H1 (cell line): ENCODE data around the gene IFIT1. TPM values are rescaled to one million over a fixed set of nuclear protein-coding genes. Genes with fewer than 3 reads are reported as not detected.

Experiments used
- CTCF ChIA-PET: fragments of 300-600 bp; sonication (Branson Sonifier 250); formaldehyde crosslinking; loops from one replicate; lab custom pipeline; 2021; ENCODE audit not compliant: partially characterized antibody; lab: Charles Lee
- POLR2A ChIA-PET: fragments of 300-600 bp; sonication (Branson Sonifier 250); formaldehyde crosslinking; loops from one replicate; lab custom pipeline; 2021; ENCODE audit warnings: inconsistent platforms; ENCODE audit not compliant: partially characterized antibody; lab: Charles Lee
- DNase-seq, 2 experiments: peaks; one replicate each; pipeline versions ENCODE4 v3.0.0 to v3.0.0-alpha.2; 2010 to 2022; ENCODE audit warnings: low spot score in 2 of 2, low read depth in 1 of 2, mixed read lengths in 1 of 2
- FAIRE-seq: peaks from 2 replicates; lab custom pipeline; 2011; peaks lifted over from hg19 to GRCh38; lab: Jason Lieb, UNC
- H2AFZ ChIP-seq: 2 replicates; pipeline ENCODE4 v1.8.1; 2012; ENCODE audit warnings: low read length, inconsistent platforms
- H2AK5ac ChIP-seq: 2 replicates; pipeline ENCODE4 v1.6.1; 2013; ENCODE audit warnings: low read depth, low read length
- H2BK120ac ChIP-seq: replicated peaks from 2 replicates; pipeline ENCODE3; 2013; ENCODE audit warnings: low read depth, low read length, inconsistent platforms
- H2BK12ac ChIP-seq: 2 replicates; pipeline ENCODE4 v1.6.1; 2013; ENCODE audit warnings: low read depth, low read length
- H2BK15ac ChIP-seq: 2 replicates; pipeline ENCODE4 v1.6.1; 2013; ENCODE audit warnings: low read length
- H2BK20ac ChIP-seq: 2 replicates; pipeline ENCODE4 v1.6.1; 2013; ENCODE audit warnings: low read length
- H2BK5ac ChIP-seq: 2 replicates; pipeline ENCODE4 v1.6.1; 2013; ENCODE audit warnings: low read depth, low read length
- H3K14ac ChIP-seq: 2 replicates; pipeline ENCODE4 v1.6.1; 2013; ENCODE audit warnings: inconsistent platforms; ENCODE audit not compliant: insufficient read length
- H3K18ac ChIP-seq: 2 replicates; pipeline ENCODE4 v1.6.1; 2013; ENCODE audit warnings: low read length; ENCODE audit errors: extremely low read depth
- H3K23ac ChIP-seq: 2 replicates; pipeline ENCODE4 v1.6.1; 2013; ENCODE audit warnings: inconsistent platforms; ENCODE audit not compliant: insufficient read length
- H3K23me2 ChIP-seq: 2 replicates; pipeline ENCODE4 v1.6.1; 2013; ENCODE audit warnings: low read depth, low read length
- H3K27ac ChIP-seq: 2 replicates; pipeline ENCODE4 v1.6.1; 2011; ENCODE audit warnings: low read depth, low read length, inconsistent platforms
- H3K27me3 ChIP-seq, 4 experiments: replicated peaks in 1 of 4; 1 replicate in 1 of 4; 2 replicates in 3 of 4; pipeline versions ENCODE4 v1.6.1 to v1.8.1; 2011 to 2013; ENCODE audit warnings: low read length in 3 of 4, mild to moderate bottlenecking in 3 of 4, inconsistent platforms in 2 of 4, mixed read lengths in 2 of 4, moderate library complexity in 1 of 4; ENCODE audit not compliant: control insufficient read depth in 3 of 4, insufficient read depth in 3 of 4; ENCODE audit errors: extremely low read depth in 1 of 4
- H3K36me3 ChIP-seq, 4 experiments: 2 replicates each; pipeline versions ENCODE4 v1.6.1 to v1.8.1; 2011 to 2013; ENCODE audit warnings: mild to moderate bottlenecking in 4 of 4, low read length in 3 of 4, moderate library complexity in 2 of 4, control low read depth in 1 of 4, inconsistent platforms in 1 of 4; ENCODE audit not compliant: insufficient read depth in 4 of 4, control insufficient read depth in 2 of 4
- H3K4ac ChIP-seq: replicated peaks from 2 replicates; pipeline ENCODE3; 2013; ENCODE audit warnings: low read length, low read depth, mixed read lengths, inconsistent platforms; ENCODE audit not compliant: insufficient read length
- H3K4me1 ChIP-seq, 4 experiments: replicated peaks in 1 of 4; 1 replicate in 1 of 4; 2 replicates in 3 of 4; pipeline versions ENCODE4 v1.6.1 to v1.8.1; 2011 to 2013; ENCODE audit warnings: low read length in 3 of 4, inconsistent platforms in 2 of 4, mixed read lengths in 1 of 4; ENCODE audit not compliant: insufficient read depth in 4 of 4, control insufficient read depth in 3 of 4
- H3K4me2 ChIP-seq, 2 experiments: 2 replicates each; pipeline versions ENCODE4 v1.6.1 to v1.8.1; 2011 to 2013; ENCODE audit warnings: low read depth in 2 of 2, low read length in 2 of 2, control low read depth in 1 of 2, inconsistent platforms in 1 of 2, mild to moderate bottlenecking in 1 of 2; ENCODE audit not compliant: insufficient read depth in 1 of 2
- H3K4me3 ChIP-seq, 4 experiments: fragments of 200-600, 300-600 bp in 1 of 4; sonication (generic), shearing (Covaris generic), sonication (Bioruptor Twin) in 1 of 4; 2 replicates each; pipeline versions ENCODE4 v1.5.1 to v1.8.1; 2011 to 2016; ENCODE audit warnings: low read length in 4 of 4, low read depth in 3 of 4, control low read depth in 2 of 4, inconsistent platforms in 2 of 4, mild to moderate bottlenecking in 2 of 4, mixed read lengths in 1 of 4, moderate library complexity in 1 of 4; ENCODE audit not compliant: insufficient read depth in 2 of 4; ENCODE audit errors: extremely low read depth in 1 of 4
- H3K56ac ChIP-seq: replicated peaks from 2 replicates; pipeline ENCODE3; 2013; ENCODE audit warnings: low read depth, mild to moderate bottlenecking, mixed read lengths, low read length, inconsistent platforms; ENCODE audit not compliant: insufficient read length
- H3K79me1 ChIP-seq: 2 replicates; pipeline ENCODE4 v1.6.1; 2013; ENCODE audit warnings: low read depth, low read length, control low read depth
- H3K79me2 ChIP-seq, 2 experiments: 2 replicates each; pipeline versions ENCODE4 v1.6.1 to v1.8.1; 2012 to 2013; ENCODE audit warnings: low read length in 2 of 2, mild to moderate bottlenecking in 2 of 2, inconsistent platforms in 1 of 2; ENCODE audit not compliant: insufficient read depth in 2 of 2, control insufficient read depth in 1 of 2
- H3K9ac ChIP-seq, 4 experiments: replicated peaks in 1 of 4; 1 replicate in 1 of 4; 2 replicates in 3 of 4; pipeline versions ENCODE4 v1.6.1 to v1.8.1; 2011 to 2013; ENCODE audit warnings: low read depth in 3 of 4, low read length in 3 of 4, control low read depth in 2 of 4, mild to moderate bottlenecking in 2 of 4, moderate library complexity in 2 of 4, inconsistent platforms in 1 of 4; ENCODE audit errors: extremely low read depth in 1 of 4
- H3K9me3 ChIP-seq, 2 experiments: 2 replicates each; pipeline versions ENCODE4 v1.6.1 to v1.8.1; 2012 to 2013; ENCODE audit warnings: mild to moderate bottlenecking in 2 of 2, moderate library complexity in 2 of 2, control low read depth in 1 of 2, inconsistent platforms in 1 of 2, low read depth in 1 of 2, low read length in 1 of 2, mixed read lengths in 1 of 2; ENCODE audit not compliant: insufficient read depth in 2 of 2
- H4K20me1 ChIP-seq, 2 experiments: replicated peaks in 1 of 2; 2 replicates each; pipeline versions ENCODE3 to v1.8.1; 2011 to 2013; ENCODE audit warnings: inconsistent platforms in 2 of 2, low read length in 2 of 2, mild to moderate bottlenecking in 1 of 2; ENCODE audit not compliant: insufficient read depth in 2 of 2, control insufficient read depth in 1 of 2
- H4K5ac ChIP-seq: 2 replicates; pipeline ENCODE4 v1.6.1; 2013; ENCODE audit warnings: low read length, low read depth, mixed read lengths, inconsistent platforms; ENCODE audit not compliant: insufficient read length
- H4K8ac ChIP-seq: 2 replicates; pipeline ENCODE4 v1.8.0; 2013; ENCODE audit warnings: mild to moderate bottlenecking, moderate library complexity, low read length, inconsistent platforms; ENCODE audit not compliant: insufficient read depth; ENCODE audit errors: extremely low read depth
- H4K91ac ChIP-seq: replicated peaks from 2 replicates; pipeline ENCODE3; 2013; ENCODE audit warnings: low read length, mixed read lengths, inconsistent platforms; ENCODE audit not compliant: insufficient read length
- CTBP2 ChIP-seq: IDR thresholded peaks from 2 replicates; pipeline ENCODE4 v1.7.0; 2011; ENCODE audit warnings: borderline replicate concordance, mild to moderate bottlenecking, moderate library complexity, mixed read lengths, low read length; ENCODE audit not compliant: insufficient read depth, insufficient read length
- TBP ChIP-seq: IDR thresholded peaks from 2 replicates; pipeline ENCODE4 v1.6.1; 2011; ENCODE audit warnings: low read depth, low read length, improper control_type of control experiment
- polyA plus RNA-seq, 7 experiments: library from polyadenylated mRNA; depleted of rRNA in 3 of 7; stranded (reverse) in 5 of 7; unstranded in 2 of 7; fragments of >200 nt in 5 of 7; fragments of 200-250 nt in 2 of 7; gene quantifications; 1 replicate in 5 of 7; 2 replicates in 1 of 7; 4 replicates in 1 of 7; pipeline versions ENCODE4 v1.2.1 to v1.2.3, GENCODE V29; 2011 to 2013; ENCODE audit warnings: missing spikeins in 2 of 7, mixed read lengths in 2 of 7
- total RNA-seq: library from RNA; stranded (reverse); fragmentation: NEBNext Ultra II Directional; extraction: Animal tissue kit (Norgen Biotek cat#: 25700); gene quantifications from 2 replicates; pipeline ENCODE4 v1.2.1, GENCODE V29; 2021

The IFIT1 gene
- total and polyA plus RNA-seq, 2 of the 8 experiments (the other 6 are each of a cell fraction or from before 2014, with no cell fraction given): 0.94 to 1.5 TPM

DNA sequence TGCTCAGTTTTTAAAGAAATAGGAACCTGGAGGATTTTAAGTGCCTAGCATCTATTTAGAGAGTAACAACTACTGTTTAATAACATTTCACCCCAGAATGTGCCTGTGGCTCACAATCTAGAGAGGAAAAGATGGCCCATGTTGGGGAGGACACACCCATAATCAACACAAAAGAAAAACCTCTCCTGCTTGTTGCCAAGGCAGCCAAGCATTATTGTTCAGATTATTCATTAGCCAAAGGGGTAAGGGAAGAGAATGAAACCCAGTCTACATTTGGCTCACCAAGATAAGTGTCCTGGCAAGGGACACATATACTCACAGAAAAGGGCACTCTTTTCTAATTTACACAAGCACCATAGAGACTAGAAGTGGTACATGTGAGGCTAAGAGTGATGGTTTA lies 32.3 kb upstream of the IFIT1 start:
- Histone ChIP-seq H3K79me2 (no peaks in the 10 kb centered on the region), H3K18ac (no peak overlapping the region), H2AK5ac (no peak overlapping the region), H3K4ac (no peak overlapping the region), H2BK12ac (no peak overlapping the region), H3K9ac (no peak overlapping the region), H3K36me3 (no peaks in the 10 kb centered on the region; a peak in 1 of 8 replicates), H2BK20ac (no peak overlapping the region), H3K56ac (no peak overlapping the region), H3K14ac (no peak overlapping the region), H4K91ac (no peak overlapping the region), H2BK5ac (no peak overlapping the region), H3K4me2 (no peak overlapping the region), H4K20me1 (no peaks in the 10 kb centered on the region), H3K27ac (no peak overlapping the region), H2AFZ (no peak overlapping the region), H3K9me3 (no peaks in the 10 kb centered on the region), H3K4me3 (no peak overlapping the region)
- CTCF ChIA-PET: interaction anchor here (1.2 to 9.3 kb wide), 2 partner anchors 9 to 29 kb away, joined by 3 to 64 read pairs; no protein-coding TSS in a partner anchor
- FAIRE-seq (no peak), DNase-seq (no peak)
- TF ChIP-seq CTBP2 (no peak), TBP (no peak)
- TF ChIP-seq, all 59 proteins: peak for 0
- H2BK120ac ChIP-seq: no peak overlapping the region
- no peaks in the 10 kb centered on the region for H3K23me2 ChIP-seq
- no peaks in the 10 kb centered on the region for H3K79me1 ChIP-seq
- H4K5ac ChIP-seq: no peak overlapping the region
- H3K4me1 ChIP-seq: peaks cover 0 to 3% (median under 1%) of the 10 kb centered on the region in 4 experiments; a peak in 2 of 7 replicates
- no peak overlapping the region for H4K8ac ChIP-seq
- H2BK15ac ChIP-seq: no peak overlapping the region
- H3K27me3 ChIP-seq: no peaks in the 10 kb centered on the region
- POLR2A ChIA-PET: no interaction called here
- H3K23ac ChIP-seq: no peak overlapping the region
